NCI-H2081 treated with DMSO at 0.1 percent for 48 hours (cell line): ENCODE results near the gene LCE6A.

Experiments used
- DNase-seq: peaks from one replicate; lab custom pipeline; 2025; lab: John Stamatoyannopoulos, UW

The LCE6A gene

DNA sequence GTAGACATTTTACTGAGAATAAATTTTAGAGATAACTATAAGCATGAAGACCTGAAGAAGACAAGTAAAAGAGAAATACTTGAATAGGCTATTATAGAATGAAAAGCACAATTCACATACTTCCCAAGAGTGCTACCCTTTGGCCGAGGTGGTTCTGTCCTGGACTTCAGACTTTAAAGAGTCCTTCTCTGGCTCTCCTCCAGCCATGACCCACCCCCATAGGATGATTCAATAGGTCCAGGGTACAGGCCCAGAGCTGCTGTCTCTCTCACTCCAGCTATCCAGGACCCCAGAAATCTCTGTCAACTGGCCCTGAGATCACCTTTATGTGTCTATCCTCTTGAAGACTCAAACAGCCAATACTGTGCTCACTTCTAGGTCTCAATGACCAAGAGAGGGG lies 34.2 kb downstream of the LCE6A start:
- no peak for DNase-seq

DNA sequence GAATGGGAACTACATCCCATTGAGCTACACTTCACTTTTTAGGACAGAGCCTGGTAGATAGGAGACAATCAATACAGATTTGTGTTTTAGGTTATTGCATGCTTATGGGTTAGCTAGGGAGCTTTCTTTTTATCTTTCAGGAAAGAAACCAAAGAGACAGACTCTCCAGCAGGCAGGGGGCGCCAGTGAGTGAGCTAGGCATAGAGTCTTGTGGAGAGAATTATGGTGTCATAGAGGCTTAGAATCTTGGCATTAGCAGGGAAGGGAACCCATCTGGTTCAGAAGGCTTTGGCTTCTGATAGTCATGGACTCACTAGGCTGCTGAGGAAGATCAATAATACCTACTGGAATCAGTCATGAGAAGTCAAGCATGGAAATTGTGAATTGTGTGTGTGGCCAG lies 35.4 kb downstream of the LCE6A start, which contains the start of gene SMCP:
TSS of gene SMCP (plus strand) at position 281 of the 400 bp plus-strand sequence. CDS start 6,101 bp downstream, outside the sequence.
- DNase-seq = no peak

DNA sequence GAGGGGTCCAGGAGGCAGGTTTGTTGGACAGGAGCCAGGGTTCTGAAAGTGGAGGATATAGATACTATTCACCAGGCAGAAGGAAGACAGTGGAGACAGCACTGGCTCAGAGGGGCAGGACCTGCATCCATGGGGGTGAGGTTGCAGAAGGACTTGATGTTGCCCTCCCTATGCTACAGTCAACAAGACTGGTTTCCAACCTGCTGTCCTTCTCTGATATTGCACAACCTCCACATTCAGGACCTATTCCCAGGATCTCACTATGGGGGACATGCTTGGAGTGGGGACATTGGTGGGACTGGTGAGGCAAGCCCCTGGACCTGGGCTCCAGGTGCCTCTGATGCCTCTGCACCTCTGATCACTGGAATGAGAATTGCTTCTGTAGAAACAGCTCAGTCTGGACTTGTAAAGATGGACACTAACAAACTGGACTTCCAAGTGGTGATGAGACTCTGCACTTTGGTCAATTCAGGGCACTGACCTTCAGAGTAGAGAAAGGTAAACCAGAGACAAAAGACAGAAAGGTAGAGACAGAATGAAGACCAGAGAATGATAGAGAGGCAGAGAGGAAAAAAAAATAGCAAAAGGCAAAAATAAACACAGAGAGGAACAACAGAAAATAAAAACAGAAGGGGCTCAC lies 37.0 kb downstream of the LCE6A start:
- DNase-seq = no peak

DNA sequence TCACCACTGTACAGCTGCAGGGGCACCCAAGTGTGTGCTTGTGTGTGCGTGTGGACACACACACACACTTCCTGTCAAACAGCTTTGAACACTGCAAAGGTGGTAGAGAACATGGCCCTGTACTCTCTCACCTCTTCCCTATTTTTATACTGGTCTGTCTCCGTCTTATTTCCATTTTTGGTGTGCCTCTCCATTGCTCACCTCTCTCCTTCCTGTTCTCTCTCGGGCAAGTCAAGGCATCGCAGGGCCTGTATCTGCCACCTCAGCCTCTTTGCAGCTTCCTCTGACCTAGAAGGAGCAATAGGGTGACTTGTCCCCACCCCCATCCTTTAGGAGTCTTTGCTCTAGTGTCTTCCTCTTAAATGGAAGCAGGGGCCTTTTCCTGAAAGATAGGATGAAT lies 37.7 kb downstream of the LCE6A start:
- no peak for DNase-seq

DNA sequence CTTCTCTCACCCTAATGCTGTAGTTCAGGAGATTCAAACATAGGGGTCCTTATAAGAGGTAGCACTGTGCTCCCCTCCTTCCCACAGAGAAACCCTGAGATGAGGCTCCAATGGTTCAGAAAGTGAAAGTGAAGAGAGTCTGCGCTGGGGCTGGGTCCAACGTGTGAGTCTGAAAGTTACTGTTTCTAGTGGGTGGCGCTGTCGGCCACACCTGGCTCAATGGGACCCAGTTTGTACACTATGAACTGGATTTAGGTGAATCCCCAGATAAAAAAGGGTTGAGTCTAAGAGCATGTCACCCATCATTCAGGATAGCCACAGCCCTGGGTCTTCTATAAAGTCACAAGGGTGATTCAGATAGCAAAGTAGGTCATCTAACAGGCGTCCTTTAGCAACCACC lies 38.3 kb downstream of the LCE6A start:
- DNase-seq = no peak

DNA sequence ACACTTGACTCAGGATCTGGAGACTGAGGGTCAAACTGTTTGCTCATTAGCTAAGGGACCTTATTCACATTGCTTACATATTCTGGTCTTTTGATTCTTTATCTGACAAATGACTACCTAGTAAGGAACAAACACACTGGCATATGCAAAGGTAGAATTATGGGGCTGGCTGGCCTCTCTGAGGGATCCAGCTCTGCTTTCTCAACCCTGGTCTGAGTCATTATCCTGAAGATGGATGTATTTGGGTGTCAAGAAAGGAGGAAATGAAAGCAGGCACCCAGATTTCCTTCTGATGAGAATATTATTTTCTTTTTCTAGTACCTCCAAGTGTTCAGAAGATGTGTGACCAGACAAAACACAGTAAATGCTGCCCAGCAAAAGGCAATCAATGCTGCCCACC lies 41.4 kb downstream of the LCE6A start:
- DNase-seq = no peak

DNA sequence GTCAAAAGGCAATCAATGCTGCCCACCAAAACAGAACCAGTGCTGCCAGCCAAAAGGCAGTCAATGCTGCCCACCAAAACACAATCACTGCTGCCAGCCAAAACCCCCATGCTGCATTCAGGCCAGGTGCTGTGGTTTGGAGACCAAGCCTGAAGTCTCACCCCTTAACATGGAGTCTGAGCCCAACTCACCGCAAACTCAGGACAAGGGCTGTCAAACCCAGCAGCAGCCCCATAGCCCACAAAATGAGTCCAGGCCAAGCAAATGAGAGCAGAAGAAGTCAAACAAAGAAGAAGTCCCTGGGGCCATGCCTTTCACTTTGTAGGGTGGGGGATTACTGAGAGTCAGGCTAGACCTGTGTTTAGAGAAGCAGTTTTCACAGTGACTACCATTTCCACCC lies 41.9 kb downstream of the LCE6A start:
- no peak for DNase-seq

DNA sequence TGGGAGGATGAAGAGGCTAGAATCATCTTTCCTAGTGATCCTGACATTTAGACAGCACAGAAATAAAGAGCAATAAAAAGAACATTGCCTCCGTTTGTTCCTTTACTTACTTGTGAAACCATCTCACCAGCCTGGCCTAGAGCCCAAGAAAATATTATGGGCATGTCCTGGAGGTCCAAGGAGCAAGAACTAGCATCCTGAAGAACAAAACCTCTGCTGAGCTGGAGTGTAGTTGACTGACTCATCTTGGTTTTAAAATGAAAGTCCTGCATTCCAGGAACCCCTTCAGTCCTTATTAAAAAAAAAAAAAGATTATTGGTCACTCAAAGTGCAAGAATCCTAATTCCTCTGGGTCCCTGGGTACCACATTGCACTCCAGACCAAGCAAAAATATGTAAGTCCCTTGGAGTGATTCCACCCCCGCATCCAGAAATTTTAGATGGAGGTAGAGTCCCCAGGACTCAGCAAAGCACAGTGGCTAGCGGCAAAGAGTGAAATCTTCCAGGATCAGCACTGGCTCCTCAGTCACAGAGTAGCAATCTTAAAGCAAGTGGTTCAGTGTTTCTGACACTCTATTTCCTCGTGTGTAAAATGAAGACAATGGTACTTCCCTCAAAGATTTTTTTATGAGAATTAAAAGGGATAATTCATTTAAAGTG lies 42.4 kb downstream of the LCE6A start:
- DNase-seq = no peak

DNA sequence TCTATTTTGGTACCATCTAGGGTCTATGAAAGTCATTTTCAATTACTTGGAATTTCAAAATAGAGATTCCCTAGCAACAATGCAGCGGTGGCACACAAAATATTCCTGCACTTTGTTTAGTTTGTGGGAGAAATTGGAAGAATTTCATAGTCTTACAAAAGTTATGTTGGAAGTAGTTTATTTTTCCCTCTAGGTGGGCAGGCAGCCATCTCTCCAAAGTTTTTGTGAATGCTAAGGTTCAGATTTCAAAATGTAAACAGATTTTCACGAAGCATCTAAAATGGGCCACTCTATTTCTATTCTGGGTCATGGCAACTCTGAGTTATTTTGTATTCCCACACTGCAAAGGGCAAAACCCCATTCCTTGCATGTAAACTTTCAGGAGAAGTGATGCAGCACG lies 43.4 kb downstream of the LCE6A start:
- DNase-seq = no peak

DNA sequence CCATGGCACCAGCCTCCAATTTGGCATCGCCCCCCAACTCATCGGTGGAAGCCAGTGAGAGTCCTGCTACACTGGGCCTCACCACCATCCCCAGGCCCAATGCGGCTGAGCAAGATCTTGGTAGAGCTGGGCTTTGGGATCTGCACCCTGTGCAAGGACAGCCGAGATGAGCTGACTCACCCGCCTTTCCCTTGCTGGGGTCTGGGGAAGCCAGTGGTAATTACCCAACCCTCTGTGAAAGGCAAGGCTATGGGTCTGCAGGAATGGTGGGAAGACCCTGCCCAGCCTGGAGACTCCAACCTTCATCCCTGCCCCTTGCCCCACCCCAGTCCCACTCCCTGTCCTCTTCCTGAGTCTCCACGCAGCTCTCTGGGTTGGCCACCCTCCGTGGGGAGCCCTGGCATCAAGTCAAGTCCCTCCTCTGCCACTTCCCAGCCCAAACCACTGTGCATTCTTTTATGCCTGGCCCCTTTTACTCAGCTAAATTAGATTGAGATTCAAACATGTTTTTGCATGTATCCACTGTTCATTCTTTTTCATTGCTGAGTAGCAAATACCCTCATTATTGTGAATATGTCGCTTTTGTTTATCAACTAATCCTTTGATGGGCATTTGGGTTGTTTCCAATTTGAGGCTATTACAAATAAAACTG lies 44.2 kb downstream of the LCE6A start:
- no peak for DNase-seq

DNA sequence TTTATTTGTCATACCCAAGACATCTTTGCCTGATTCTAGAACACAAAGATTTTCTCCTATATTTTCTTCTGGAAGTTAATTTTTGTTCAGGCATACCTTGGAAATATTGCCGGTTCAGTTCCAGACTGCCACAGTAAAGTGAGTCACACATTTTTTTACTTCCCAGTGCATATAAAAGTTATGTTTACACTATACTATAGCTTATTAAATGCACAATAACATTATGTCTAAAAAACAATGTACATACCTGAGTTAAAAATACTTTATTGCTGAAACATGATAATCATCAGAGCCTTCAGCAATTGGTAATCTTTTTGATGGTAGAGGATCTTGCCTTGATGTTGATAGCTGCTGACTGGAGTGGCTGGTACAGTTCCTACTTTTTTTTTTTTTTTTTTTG lies 45.5 kb downstream of the LCE6A start:
- no peak for DNase-seq
